HG02798 (cell line): ENCODE data around the gene TMEM125.

Source experiments
- ATAC-seq: cut with Tn5 transposase; IDR thresholded peaks from one replicate; pipeline ENCODE4 v1.9.1; 2021; ENCODE audit warnings: mild to moderate bottlenecking; ENCODE audit not compliant: unreplicated experiment, poor library complexity

Gene TMEM125

DNA sequence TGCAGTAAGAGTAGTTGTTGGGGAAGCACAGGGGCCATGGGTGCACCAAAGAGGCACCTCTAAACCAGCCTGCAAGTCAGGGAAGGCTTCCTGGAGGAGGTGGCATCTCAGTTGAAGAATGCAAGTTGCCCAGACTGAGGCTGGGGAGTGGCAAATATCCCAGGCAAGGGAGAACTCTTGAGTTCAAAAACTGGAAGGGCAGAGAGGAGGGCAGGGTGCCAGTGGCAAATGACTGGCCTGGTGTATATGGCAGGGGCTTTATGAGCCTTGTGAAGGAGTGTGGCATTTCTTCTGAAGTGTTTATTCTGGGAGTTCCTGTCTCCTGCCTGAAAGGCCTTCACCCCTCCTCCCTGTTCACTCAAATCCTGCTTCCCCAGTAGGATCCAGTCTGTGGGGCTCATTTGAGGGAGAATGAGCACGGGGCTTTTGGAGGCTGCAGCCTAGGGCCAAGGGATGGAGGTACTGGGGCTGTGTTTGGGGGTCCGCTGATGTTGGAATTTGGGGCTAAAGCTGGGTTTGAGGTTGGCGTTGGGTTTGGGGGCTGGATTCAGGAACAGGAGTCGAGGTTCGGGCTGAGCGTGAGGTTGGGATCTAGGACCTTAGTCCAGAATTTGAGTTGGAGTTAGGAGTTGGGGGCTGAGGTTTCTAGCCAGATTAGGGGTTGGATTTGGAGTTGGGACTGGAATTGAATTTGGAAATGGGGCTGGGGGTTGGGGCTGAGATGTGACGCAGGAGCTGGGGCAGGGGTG lies at the start of gene TMEM125:
TMEM125 (plus strand) TSS at position 357 of the 749 bp plus-strand sequence. CDS start 2,740 bp downstream, outside the sequence.
- ATAC-seq: no peak

DNA sequence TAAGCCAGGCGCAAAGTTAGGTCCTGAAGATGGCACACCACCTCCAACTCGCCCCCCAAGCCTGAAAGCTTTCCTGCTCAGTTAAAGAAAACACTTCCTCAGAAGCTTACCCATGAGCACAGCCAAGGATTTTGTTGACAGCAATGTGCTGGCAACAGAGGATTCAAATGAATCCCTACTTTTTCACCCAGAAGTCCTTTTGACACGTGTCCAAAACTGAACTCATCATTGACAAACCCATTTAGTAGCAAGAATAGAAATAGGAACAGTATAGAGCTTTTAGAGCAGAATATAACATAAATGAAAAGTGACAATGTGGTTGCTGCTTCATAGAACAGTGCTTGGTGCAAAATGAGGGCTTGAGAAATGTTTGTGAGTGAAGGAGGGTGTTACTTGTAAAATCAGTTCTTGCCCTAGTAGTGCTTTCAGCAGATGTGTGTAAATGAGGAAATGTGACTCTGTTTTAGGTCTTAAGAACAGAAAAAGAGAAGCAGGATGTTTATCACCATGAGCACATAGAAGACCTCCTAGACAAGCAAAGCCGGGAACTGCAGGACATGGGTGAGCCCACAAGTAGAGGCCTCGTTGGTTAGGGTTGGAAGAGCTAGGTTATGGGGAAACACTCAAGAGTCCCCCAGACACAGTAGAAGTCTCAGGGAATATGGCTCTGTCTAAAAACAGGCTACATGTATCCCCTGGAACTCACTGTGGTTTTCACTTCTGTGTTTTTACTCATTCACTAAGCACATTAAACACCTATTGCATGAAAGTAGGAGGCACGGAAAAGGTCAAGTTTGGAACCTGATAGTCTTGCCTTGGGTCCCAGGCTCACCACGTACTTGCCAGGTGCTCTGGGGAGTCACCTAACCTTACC lies 48.6 kb upstream of the TMEM125 start:
- peak; percentile 71 for ATAC-seq

DNA sequence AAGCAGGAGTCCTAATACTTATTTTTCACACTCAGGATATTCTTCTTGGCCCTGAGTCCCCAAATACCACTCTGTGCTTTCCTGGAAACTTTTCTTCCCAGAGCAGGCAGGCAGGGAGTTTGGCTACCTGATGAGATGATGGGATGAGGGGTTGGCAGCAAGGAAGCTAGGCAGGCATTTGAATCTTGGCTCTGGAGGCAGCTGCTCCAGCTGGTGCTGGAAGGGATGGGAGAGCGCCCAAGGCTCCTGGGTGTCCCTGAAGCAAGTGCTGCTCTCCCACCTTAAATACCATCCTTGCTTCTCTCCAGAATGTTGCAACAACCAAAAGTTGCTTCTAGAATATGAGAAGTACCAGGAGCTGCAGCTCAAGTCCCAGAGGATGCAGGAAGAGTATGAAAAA lies 48.0 kb upstream of the TMEM125 start:
- ATAC-seq: no peak

DNA sequence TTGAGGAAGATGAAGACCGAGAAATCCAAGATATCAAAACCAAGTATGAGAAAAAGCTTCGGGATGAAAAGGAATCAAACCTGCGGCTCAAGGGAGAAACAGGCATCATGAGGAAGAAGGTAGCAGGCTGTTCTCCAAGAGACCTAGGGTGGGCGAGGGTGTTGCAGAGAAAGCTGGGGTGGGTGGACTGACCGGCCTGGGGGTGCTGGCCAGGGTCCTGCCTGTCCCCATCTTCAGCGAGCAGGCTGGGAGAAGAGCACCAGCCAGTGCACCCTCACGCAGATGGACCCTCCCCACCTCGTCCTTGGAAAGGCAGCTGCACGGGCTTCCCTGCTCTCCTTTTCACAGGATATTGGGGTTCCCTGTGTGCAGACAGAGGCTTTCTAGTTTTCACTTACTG lies 46.9 kb upstream of the TMEM125 start:
- no peak for ATAC-seq

DNA sequence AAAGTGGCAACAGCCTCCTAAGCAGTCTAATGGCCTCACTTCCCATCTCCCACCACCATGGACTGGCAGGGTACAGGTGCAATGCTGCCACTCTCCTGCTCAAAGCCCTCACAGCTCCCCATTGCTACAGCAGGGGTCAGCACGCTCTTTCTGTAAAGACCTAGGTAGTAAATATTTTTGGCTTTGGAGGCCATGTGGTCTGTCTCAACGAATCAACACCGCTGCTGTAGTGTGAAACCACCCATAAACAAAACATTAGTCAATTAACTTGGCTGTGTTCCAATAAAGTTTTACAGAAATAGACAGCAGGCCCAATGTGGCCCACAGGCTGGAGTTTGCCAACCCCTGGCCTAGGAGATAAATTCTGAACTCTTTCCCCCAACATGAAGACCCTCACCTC lies 44.6 kb upstream of the TMEM125 start:
- ATAC-seq: no peak

GRCh38 chr1:43227143-43227764 lies 42.5 kb upstream of the TMEM125 start:
- peak; percentile 62 for ATAC-seq

GRCh38 chr1:43229826-43230780 lies 39.7 kb upstream of the TMEM125 start:
- ATAC-seq: no peak

GRCh38 chr1:43232074-43232473 lies 37.7 kb upstream of the TMEM125 start:
- no peak for ATAC-seq

DNA sequence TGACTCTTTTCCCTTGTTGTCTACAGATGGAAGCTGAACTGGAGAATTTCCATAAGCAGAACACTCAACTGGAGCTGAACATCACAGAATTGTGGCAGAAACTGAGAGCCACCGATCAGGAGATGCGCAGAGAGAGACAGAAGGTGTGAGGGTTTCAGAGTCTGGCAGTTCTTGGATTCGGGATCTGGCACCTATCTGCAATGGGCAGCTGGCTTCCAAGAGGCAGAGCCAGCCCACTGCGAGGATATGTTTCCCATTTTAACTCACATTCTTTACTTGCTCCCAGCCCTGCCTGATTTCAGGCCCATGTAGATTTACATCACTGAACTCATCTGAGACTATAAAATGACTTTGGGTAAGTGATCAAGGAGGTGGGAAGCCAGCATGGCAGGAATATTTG lies 37.3 kb upstream of the TMEM125 start:
- no peak for ATAC-seq

- no peak for ATAC-seq
Measured at GRCh38 chr1:43233631-43234030, 36.2 kb upstream of the TMEM125 start.

DNA sequence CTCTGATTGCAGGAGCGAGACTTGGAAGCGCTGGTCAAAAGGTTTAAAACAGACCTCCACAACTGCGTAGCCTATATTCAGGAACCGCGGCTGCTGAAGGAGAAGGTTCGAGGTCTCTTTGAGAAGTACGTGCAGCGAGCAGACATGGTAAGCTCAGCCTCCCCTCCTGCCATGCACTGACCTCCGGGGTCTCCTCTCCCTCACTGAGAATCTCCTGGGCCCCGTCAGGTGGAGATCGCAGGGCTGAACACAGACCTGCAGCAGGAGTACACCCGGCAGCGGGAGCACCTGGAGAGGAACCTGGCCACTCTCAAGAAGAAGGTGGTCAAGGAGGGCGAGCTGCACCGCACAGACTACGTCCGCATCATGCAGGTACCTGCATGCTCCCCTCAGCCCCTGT lies 35.5 kb upstream of the TMEM125 start:
- no peak for ATAC-seq

- ATAC-seq: no peak
Measured at GRCh38 chr1:43235040-43235439, 34.7 kb upstream of the TMEM125 start.

DNA sequence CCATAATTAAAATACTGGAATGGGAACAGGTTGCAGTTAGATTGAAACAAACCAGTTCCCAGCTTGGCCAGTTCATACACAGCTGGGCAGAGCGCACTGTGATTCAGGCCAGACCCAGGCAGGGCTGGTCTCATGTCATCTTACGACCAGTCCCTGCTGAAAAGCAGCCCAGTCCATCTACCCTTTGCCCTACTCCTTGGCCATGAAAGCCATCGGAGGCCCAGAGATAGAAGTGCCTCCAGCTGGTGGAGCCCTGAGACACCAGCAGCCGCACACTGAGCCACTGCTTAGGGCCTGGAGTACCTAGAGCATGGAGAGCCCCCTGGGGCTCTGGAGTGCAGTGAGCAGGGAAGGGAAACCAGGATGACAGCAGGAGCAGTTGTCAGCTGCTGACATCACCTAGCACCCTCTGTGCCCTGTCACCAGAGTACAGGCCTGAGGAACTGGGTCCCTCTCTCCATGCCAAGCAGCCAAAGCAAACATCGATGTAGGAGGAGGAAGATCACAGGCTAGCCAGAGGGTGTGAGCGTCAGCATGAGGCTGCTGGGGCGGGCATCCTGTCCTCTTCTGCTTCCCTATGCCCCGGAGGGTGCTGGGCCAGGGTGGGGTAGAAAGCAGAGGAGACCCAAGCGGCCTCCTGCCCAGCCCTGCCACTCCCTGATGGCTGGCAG lies 34.2 kb upstream of the TMEM125 start:
- ATAC-seq: no peak

GRCh38 chr1:43237121-43237520 lies 32.7 kb upstream of the TMEM125 start:
- ATAC-seq: no peak

DNA sequence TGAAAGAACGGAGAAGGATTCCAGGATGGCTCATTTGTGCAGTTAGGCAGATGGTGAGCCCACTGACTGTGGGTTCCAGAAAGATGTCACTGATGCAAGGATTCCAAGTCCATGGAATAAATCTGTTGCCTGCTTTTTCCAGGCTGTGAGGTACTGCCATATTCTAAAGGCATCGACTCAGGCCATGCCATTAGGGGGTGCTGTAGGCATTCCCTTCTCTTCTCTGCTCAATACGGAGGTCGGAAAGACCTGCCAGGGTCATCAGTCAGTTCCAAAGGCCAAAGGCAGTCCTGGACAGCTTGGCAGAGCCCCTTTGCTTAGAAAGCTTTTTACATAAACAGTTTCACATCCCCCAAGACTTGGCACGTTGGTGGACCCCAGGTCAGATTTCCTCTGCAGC lies 31.7 kb upstream of the TMEM125 start:
- no peak for ATAC-seq

DNA sequence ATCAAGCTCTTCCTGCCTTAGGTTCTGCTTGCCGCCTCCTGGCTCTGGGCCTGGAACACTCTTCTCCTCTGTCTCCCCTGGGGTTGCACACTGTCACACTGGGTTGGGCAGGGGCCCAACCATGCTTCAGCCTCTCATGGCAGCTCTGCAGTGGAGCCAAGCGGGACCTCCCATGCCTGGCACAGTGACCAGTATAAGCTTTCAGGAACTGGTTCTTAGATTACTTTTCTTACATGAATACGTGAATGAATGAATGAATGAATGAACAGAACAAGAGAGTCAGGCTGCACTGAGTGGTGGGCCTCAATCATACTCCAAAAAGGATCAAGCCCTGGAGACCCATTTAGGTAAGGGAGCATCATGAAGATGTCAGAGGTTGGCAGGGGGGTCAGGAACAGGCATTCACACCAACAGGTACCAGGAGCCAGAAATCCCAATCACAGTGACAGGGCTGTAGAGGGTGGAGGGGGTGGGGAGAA lies 30.8 kb upstream of the TMEM125 start:
- ATAC-seq: peak; percentile 26

DNA sequence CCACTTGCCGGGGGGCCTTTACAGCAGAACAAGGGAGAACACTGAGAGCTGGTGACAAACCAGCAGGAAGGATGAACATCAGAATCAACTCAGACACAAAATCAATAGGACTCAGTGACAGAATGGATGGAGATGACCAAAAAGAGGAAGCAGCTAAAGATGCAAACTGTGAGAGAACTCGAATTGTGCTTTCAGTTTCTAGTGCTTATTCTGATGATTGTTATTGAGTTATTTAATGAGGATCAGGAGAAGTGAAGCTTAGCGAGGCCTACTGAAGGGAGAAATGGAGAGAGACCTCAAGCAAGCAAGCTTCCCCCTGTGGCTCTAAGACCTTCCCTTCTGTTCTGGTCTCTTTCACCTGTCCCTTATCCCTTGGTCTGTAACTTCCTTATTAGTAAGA lies 30.3 kb upstream of the TMEM125 start:
- peak; percentile 53 for ATAC-seq

- ATAC-seq: no peak
Measured at GRCh38 chr1:43241413-43241836, 28.4 kb upstream of the TMEM125 start.

DNA sequence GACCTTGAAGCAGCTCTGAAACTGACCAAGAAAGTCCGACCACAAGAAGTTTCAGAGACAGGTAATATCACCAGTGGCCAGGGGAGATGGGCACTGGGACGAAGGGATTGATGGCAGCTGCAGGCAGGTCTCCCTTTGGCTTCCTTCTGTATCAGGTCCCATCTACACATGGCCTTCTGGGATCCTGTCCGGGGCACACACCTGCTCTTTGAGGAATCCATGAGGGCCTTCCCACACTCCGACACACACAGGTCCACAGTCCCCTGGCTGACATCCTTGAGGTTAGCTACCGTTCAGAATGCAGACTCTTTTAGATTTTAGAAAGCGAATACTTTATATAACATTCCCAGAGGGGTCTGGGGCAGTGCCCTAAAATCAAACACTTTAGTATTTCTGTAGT lies 26.5 kb upstream of the TMEM125 start:
- ATAC-seq: no peak
